ENCODE results near the gene TSPYL1.

TSPYL1 gene

GRCh38 chr6:116278481-116278829 is 1.3 kb downstream of the TSPYL1 start:
- no peak for DNase-seq (ENCODE audit: low read depth in 1 of 2, low spot score in 1 of 2)
- TF ChIP-seq SPI1 (IDR thresholded peaks at IDR 0.05; ENCODE audit: borderline replicate concordance, low read depth) (no peak), POLR2AphosphoS5 (IDR thresholded peaks at IDR 0.05; ENCODE audit: low read depth) (no peak), GABPA (IDR thresholded peaks at IDR 0.05; ENCODE audit: low read depth) (no peak)
- TF ChIP-seq, protein P1, sequence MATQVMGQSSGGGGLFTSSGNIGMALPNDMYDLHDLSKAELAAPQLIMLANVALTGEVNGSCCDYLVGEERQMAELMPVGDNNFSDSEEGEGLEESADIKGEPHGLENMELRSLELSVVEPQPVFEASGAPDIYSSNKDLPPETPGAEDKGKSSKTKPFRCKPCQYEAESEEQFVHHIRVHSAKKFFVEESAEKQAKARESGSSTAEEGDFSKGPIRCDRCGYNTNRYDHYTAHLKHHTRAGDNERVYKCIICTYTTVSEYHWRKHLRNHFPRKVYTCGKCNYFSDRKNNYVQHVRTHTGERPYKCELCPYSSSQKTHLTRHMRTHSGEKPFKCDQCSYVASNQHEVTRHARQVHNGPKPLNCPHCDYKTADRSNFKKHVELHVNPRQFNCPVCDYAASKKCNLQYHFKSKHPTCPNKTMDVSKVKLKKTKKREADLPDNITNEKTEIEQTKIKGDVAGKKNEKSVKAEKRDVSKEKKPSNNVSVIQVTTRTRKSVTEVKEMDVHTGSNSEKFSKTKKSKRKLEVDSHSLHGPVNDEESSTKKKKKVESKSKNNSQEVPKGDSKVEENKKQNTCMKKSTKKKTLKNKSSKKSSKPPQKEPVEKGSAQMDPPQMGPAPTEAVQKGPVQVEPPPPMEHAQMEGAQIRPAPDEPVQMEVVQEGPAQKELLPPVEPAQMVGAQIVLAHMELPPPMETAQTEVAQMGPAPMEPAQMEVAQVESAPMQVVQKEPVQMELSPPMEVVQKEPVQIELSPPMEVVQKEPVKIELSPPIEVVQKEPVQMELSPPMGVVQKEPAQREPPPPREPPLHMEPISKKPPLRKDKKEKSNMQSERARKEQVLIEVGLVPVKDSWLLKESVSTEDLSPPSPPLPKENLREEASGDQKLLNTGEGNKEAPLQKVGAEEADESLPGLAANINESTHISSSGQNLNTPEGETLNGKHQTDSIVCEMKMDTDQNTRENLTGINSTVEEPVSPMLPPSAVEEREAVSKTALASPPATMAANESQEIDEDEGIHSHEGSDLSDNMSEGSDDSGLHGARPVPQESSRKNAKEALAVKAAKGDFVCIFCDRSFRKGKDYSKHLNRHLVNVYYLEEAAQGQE (IDR thresholded peaks at IDR 0.05; ENCODE audit: insufficient replicate concordance, low read depth): no peak
- TF ChIP-seq, protein P2, sequence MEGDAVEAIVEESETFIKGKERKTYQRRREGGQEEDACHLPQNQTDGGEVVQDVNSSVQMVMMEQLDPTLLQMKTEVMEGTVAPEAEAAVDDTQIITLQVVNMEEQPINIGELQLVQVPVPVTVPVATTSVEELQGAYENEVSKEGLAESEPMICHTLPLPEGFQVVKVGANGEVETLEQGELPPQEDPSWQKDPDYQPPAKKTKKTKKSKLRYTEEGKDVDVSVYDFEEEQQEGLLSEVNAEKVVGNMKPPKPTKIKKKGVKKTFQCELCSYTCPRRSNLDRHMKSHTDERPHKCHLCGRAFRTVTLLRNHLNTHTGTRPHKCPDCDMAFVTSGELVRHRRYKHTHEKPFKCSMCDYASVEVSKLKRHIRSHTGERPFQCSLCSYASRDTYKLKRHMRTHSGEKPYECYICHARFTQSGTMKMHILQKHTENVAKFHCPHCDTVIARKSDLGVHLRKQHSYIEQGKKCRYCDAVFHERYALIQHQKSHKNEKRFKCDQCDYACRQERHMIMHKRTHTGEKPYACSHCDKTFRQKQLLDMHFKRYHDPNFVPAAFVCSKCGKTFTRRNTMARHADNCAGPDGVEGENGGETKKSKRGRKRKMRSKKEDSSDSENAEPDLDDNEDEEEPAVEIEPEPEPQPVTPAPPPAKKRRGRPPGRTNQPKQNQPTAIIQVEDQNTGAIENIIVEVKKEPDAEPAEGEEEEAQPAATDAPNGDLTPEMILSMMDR (IDR thresholded peaks at IDR 0.05; ENCODE audit: insufficient read depth, low read length): no peak
- Histone ChIP-seq H3K4me3 (replicated peaks; ENCODE audit: insufficient read depth, low read length) (peak overlapping the region; percentile 79), H3K27me3 (ENCODE audit: insufficient read depth, poor library complexity, severe bottlenecking) (no peaks in the 10 kb centered on the region), H3K27ac (replicated peaks) (peak overlapping the region; percentile 90; the same call in 1 of the 2 replicates)

DNA sequence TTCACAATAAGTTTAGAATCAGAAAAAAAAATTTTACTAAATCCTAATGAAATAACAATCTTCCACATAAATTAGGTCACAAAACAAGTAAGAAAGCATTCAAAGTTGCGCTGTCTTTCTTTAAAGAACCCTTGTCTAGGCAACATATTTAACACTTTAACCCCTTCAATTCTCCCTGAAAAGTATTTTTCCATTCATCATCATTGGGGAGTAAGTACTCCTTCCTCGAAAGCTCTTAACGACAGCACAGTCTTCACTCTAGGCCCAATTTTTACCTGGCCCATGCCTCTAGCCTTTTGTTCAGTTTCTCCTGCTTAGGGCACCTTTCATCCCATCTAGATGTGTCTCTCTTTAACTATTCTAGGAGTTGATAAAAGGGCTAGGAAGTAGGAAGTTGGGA is 2.6 kb downstream of the TSPYL1 start:
- no peak overlapping the region; the same call in 1 of the 2 replicates for H3K27ac ChIP-seq (replicated peaks)
- TF ChIP-seq, protein P1 (IDR thresholded peaks at IDR 0.05; ENCODE audit: insufficient replicate concordance, low read depth): no peak
- TF ChIP-seq, protein P2 (IDR thresholded peaks at IDR 0.05; ENCODE audit: insufficient read depth, low read length): no peak
- TF ChIP-seq SPI1 (IDR thresholded peaks at IDR 0.05; ENCODE audit: borderline replicate concordance, low read depth) (no peak), GABPA (IDR thresholded peaks at IDR 0.05; ENCODE audit: low read depth) (no peak), POLR2AphosphoS5 (IDR thresholded peaks at IDR 0.05; ENCODE audit: low read depth) (no peak)
- no peaks in the 10 kb centered on the region for H3K27me3 ChIP-seq (ENCODE audit: insufficient read depth, poor library complexity, severe bottlenecking)
- H3K4me3 ChIP-seq (replicated peaks; ENCODE audit: insufficient read depth, low read length): peak overlapping the region; percentile 79
- no peak for DNase-seq (ENCODE audit: low read depth in 1 of 2, low spot score in 1 of 2)

DNA sequence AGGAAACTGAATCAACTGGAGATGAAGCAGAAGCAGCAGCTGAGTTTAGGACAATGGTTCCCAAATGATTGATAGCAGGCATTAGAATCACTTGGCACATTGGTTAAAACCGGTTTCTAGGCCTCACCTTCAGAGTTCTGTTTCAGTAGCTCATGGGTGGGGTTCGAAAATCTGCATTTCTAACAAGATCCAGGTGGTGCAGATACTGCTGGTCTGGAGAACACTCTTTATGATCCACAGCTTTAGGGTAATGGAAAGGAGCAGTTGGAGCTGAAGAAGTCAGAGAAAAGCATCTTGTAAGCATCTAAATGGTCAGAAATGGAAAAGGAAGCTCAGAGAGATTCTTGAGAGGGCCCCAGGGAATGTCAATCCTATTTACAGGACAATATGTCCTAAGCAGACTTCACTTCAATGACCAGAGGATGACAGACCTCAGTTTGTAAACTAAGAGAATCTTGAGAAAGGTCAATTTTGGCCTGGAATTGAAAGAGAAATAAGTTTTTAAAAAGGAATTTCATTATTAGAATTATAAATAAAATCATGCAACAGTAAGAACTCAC is 8.5 kb downstream of the TSPYL1 start:
- Histone ChIP-seq H3K4me3 (replicated peaks; ENCODE audit: insufficient read depth, low read length) (no peak overlapping the region), H3K27ac (replicated peaks) (no peak overlapping the region), H3K27me3 (ENCODE audit: insufficient read depth, poor library complexity, severe bottlenecking) (no peaks in the 10 kb centered on the region)
- DNase-seq (ENCODE audit: low read depth in 1 of 2, low spot score in 1 of 2): no peak
- TF ChIP-seq, protein P2 (IDR thresholded peaks at IDR 0.05; ENCODE audit: insufficient read depth, low read length): no peak
- TF ChIP-seq GABPA (IDR thresholded peaks at IDR 0.05; ENCODE audit: low read depth) (no peak), SPI1 (IDR thresholded peaks at IDR 0.05; ENCODE audit: borderline replicate concordance, low read depth) (no peak), POLR2AphosphoS5 (IDR thresholded peaks at IDR 0.05; ENCODE audit: low read depth) (no peak)
- TF ChIP-seq, protein P1 (IDR thresholded peaks at IDR 0.05; ENCODE audit: insufficient replicate concordance, low read depth): no peak

Data from HL-60 (cell line).